OCI-LY1 (cell line): ENCODE measurements around the gene MAPKAPK3.

Experiments used
- H2AFZ ChIP-seq: fragments of 200-600 bp; sonication (generic), shearing (Covaris generic); 2 replicates; pipeline ENCODE4 v1.6.0; 2014; ENCODE audit warnings: antibody characterized with exemption, mild to moderate bottlenecking, low read length
- H3F3A ChIP-seq: fragments of 200-600 bp; sonication (generic), shearing (Covaris generic); 2 replicates; pipeline ENCODE4 v1.6.0; 2014; ENCODE audit warnings: mild to moderate bottlenecking, antibody characterized with exemption, low read length, moderate library complexity; ENCODE audit not compliant: insufficient read depth
- H3K27ac ChIP-seq: fragments of 200-600 bp; sonication (generic); 2 replicates; pipeline ENCODE4 v1.5.1; 2014; ENCODE audit warnings: low read length, mixed run types, mild to moderate bottlenecking, low read depth; ENCODE audit not compliant: poor library complexity, severe bottlenecking
- H3K27me3 ChIP-seq: fragments of 200-600 bp; sonication (generic); 2 replicates; pipeline ENCODE4 v1.6.0; 2014; ENCODE audit warnings: antibody characterized with exemption, mild to moderate bottlenecking, low read length, moderate library complexity; ENCODE audit not compliant: insufficient read depth
- H3K36me3 ChIP-seq: fragments of 200-600 bp; sonication (generic); 2 replicates; pipeline ENCODE4 v1.6.1; 2014; ENCODE audit warnings: mild to moderate bottlenecking, antibody characterized with exemption, low read length, moderate library complexity, mixed read lengths; ENCODE audit not compliant: insufficient read depth
- H3K4me1 ChIP-seq: fragments of 200-600 bp; sonication (generic); 2 replicates; pipeline ENCODE4 v1.5.1; 2014; ENCODE audit warnings: mild to moderate bottlenecking, low read length, moderate library complexity; ENCODE audit not compliant: insufficient read depth, severe bottlenecking
- H3K4me2 ChIP-seq: fragments of 200-600 bp; sonication (generic), shearing (Covaris generic); 2 replicates; pipeline ENCODE4 v1.6.1; 2014; ENCODE audit warnings: low read length
- H3K4me3 ChIP-seq: fragments of 200-600 bp; sonication (generic); 2 replicates; pipeline ENCODE4 v1.5.1; 2014; ENCODE audit warnings: low read length, low read depth, mild to moderate bottlenecking, mixed read lengths; ENCODE audit not compliant: poor library complexity, severe bottlenecking
- H3K79me2 ChIP-seq: fragments of 200-600 bp; shearing (Covaris generic); 2 replicates; pipeline ENCODE4 v1.6.1; 2016; ENCODE audit warnings: mixed run types, low read length, mixed read lengths; ENCODE audit not compliant: insufficient read depth
- H3K9ac ChIP-seq: fragments of 200-600 bp; sonication (generic), shearing (Covaris generic); 2 replicates; pipeline ENCODE4 v1.6.1; 2014; ENCODE audit warnings: mild to moderate bottlenecking, low read length, mixed read lengths
- H3K9me2 ChIP-seq: fragments of 200-600 bp; sonication (generic), shearing (Covaris generic); 2 replicates; pipeline ENCODE4 v1.6.1; 2014; ENCODE audit warnings: low read depth, mild to moderate bottlenecking, low read length, mixed read lengths
- H3K9me3 ChIP-seq: fragments of 200-600 bp; shearing (Covaris generic); 2 replicates; pipeline ENCODE4 v1.6.1; 2014; ENCODE audit warnings: low read length, mixed read lengths
- H4K20me1 ChIP-seq: fragments of 200-600 bp; sonication (generic), shearing (Covaris generic); 2 replicates; pipeline ENCODE4 v1.6.0; 2016; ENCODE audit warnings: mild to moderate bottlenecking, low read length; ENCODE audit not compliant: insufficient read depth
- CTCF ChIP-seq: fragments of 200-600 bp; sonication (generic), shearing (Covaris generic); IDR thresholded peaks from 2 replicates; pipeline ENCODE4 v1.5.1; 2017; ENCODE audit warnings: mild to moderate bottlenecking, antibody characterized with exemption, low read length, moderate library complexity, mixed read lengths
- EZH2 ChIP-seq: fragments of 200-600 bp; sonication (generic), shearing (Covaris generic); IDR thresholded peaks from 2 replicates; pipeline ENCODE4 v1.8.0; 2017; ENCODE audit warnings: borderline replicate concordance, mixed run types, mild to moderate bottlenecking, antibody characterized with exemption, low read length, moderate library complexity, mixed read lengths

MAPKAPK3 gene

GRCh38 chr3:50592568-50592967 lies 24.4 kb upstream of the MAPKAPK3 start:
- no peaks in the 10 kb centered on the region for H3K79me2 ChIP-seq
- no peak overlapping the region for H3K4me2 ChIP-seq
- H3K4me3 ChIP-seq = no peak overlapping the region
- no peak overlapping the region for H3K9ac ChIP-seq
- H4K20me1 ChIP-seq = no peaks in the 10 kb centered on the region
- H3K36me3 ChIP-seq = no peaks in the 10 kb centered on the region
- H3K27ac ChIP-seq = no peak overlapping the region
- H3K9me2 ChIP-seq = no peaks in the 10 kb centered on the region
- H3F3A ChIP-seq = no peaks in the 10 kb centered on the region
- TF ChIP-seq CTCF (no peak), EZH2 (no peak)
- H3K9me3 ChIP-seq = no peaks in the 10 kb centered on the region
- no peak overlapping the region for H2AFZ ChIP-seq
- H3K4me1 ChIP-seq = peaks cover 4% of the 10 kb centered on the region
- no peaks in the 10 kb centered on the region for H3K27me3 ChIP-seq

- H3K27ac ChIP-seq = no peak overlapping the region
- H3K79me2 ChIP-seq = no peaks in the 10 kb centered on the region
- H3F3A ChIP-seq = no peaks in the 10 kb centered on the region
- H3K9ac ChIP-seq = no peak overlapping the region
- H3K4me1 ChIP-seq = peaks cover 4% of the 10 kb centered on the region
- no peaks in the 10 kb centered on the region for H4K20me1 ChIP-seq
- H3K36me3 ChIP-seq = no peaks in the 10 kb centered on the region
- TF ChIP-seq EZH2 (no peak), CTCF (no peak)
- H3K4me3 ChIP-seq = no peak overlapping the region
- H3K4me2 ChIP-seq = no peak overlapping the region
- no peaks in the 10 kb centered on the region for H3K9me3 ChIP-seq
- H3K27me3 ChIP-seq = no peaks in the 10 kb centered on the region
- H3K9me2 ChIP-seq = no peaks in the 10 kb centered on the region
- H2AFZ ChIP-seq = no peak overlapping the region
Observed at GRCh38 chr3:50594253-50594785, 22.6 kb upstream of the MAPKAPK3 start.

- no peaks in the 10 kb centered on the region for H3K9me3 ChIP-seq
- TF ChIP-seq CTCF (no peak), EZH2 (no peak)
- no peaks in the 10 kb centered on the region for H4K20me1 ChIP-seq
- no peaks in the 10 kb centered on the region for H3K79me2 ChIP-seq
- no peaks in the 10 kb centered on the region for H3F3A ChIP-seq
- no peaks in the 10 kb centered on the region for H3K9me2 ChIP-seq
- H2AFZ ChIP-seq = no peak overlapping the region
- H3K36me3 ChIP-seq = no peaks in the 10 kb centered on the region
- H3K27ac ChIP-seq = no peak overlapping the region
- H3K4me1 ChIP-seq = no peaks in the 10 kb centered on the region
- H3K9ac ChIP-seq = no peak overlapping the region
- no peak overlapping the region for H3K4me2 ChIP-seq
- H3K4me3 ChIP-seq = no peak overlapping the region
- H3K27me3 ChIP-seq = no peaks in the 10 kb centered on the region
Observed at GRCh38 chr3:50599115-50599715, 17.7 kb upstream of the MAPKAPK3 start.
